ENCODE data around the gene COMMD7. TPM values are rescaled to one million over a fixed set of nuclear protein-coding genes. Genes with fewer than 3 reads are reported as not detected.

COMMD7 gene
- total RNA-seq, 1 donor from 2014 or later, result 21.0 TPM

- DNase-seq (ENCODE audit: low read depth in 2 of 2), result no peak
These were observed 62.6 kb downstream of the COMMD7 start for GRCh38 chr20:32680544-32681174.

GRCh38 chr20:32678948-32679347 lies 64.3 kb downstream of the COMMD7 start:
- DNase-seq (ENCODE audit: low read depth in 2 of 2), result peak in 1 of 2 donors; percentile 50

- no peak for DNase-seq (ENCODE audit: low read depth in 2 of 2)
These were observed 67.9 kb downstream of the COMMD7 start for GRCh38 chr20:32675223-32675975.

GRCh38 chr20:32674362-32674789 lies 68.9 kb downstream of the COMMD7 start:
- peak; percentile 58 to 75 for DNase-seq (ENCODE audit: low read depth in 2 of 2)

DNA sequence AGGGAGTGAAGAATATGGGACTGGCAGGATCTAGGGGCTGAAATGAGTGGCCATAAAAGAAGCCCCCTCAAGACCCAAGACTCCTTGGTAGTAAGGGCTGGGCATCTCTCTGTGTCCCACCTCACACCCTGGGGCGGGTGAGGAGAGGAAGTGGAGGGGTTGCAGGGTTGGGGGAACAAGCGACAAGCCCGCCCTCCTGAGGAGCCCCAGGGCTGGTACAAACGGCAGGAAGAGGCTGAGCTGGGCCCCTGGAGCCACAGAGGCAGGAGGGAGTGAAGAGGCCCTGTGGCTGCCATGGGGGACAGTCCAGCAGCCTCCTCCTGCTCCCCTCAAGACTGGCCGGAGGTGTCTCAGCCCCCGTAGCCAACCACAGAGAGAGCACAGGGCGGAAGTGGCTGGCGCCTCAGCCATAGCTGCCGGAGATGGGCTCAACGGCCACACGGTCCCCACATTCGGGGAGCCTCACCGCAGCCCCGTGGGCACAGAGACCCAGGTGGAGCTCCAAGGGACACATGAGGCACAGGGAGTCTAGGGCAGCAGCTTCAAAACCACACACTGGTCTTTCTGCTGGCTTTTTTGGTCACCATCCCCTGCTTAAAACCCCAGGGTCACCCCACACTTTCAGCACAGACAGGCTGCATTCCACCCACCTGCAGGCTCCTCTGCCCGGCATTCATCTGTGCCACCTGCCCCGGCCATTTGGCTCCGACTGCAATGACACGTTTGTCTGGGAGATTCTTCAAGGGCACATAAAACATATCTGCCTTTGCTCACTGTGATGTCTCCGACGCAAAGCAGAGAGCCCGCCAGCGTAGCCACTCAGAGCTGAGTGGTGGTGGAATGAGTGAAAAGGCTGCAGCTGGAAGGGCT lies 70.0 kb downstream of the COMMD7 start:
- DNase-seq (ENCODE audit: low read depth in 2 of 2), result no peak

DNA sequence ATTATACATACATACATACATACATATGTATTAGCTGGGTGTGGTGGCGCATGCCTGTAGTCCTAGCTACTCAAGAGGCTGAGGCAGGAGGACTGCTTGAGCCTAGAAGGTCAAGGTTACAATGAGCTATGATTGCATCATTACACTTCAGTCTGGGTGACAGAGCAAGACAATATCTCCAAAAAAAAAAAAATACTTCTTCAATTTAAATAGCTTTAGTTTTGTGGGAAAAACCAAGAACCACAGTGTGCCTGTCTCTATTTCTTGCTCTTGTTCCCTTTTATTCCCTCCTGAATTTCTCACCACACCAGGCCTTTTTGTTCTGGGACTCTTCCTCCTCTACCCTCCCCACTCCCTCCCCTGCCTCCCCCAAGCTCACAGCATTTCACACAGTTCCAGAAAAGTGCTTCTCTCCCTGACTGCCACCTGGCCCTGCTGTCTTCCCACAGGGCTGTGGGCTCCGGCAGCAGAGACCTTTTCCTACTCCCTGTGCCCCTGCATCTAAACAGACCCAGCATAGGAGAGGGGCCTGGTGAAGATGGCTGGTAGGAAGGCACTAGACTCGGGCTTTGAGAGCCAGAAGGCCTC lies 70.8 kb downstream of the COMMD7 start:
- no peak for DNase-seq (ENCODE audit: low read depth in 2 of 2)

DNA sequence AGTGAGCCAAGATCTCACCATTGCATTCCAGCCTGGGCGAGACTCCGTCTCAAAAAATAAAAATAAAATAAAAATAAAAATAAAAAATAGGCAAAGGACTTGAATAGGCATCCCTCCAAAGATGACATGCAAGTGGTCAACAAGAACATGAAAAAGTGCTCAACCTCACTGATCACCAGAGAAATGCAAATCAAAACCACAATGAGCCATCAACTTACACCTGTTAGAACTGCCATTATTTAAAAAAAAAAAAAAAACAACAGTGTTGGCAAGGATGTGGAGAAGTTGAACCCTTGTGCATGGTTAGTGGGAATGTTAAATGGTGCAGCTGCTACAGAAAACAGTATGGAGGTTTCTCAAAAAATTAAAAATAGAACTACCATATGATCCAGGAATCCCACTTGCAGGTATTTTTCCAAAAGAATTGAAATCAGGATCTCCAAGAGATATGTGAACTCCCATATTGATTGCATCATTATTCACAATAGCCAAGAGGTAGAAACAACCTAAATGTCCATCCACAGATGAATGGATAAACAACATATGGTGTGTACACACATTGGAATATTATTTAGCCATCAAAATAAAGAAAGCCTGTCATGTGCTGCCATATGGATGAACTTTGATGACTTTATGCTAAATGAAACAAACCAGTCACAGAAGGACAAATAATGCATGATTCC lies 72.4 kb downstream of the COMMD7 start:
- no peak for DNase-seq (ENCODE audit: low read depth in 2 of 2)

DNA sequence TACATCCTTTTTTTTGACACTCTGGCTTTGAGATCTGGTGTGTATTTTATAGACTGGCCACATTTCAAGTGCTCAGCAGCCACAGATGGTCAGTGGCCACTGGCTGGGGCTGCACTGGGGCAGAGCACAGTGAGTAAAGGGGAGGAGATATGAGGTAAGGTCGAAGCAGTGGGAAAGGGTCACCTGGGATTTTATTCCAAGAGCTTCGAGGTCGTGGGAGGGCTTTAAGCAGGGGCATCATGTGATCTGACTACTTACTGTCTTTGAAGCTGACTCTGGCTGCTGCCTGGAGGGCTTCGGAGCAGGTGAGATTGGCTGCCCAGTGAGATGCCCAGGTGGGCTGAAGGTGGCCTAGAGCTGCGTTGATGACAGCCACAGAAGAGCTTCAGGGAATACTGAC lies 76.2 kb downstream of the COMMD7 start:
- no peak for DNase-seq (ENCODE audit: low read depth in 2 of 2)

- no peak for DNase-seq (ENCODE audit: low read depth in 2 of 2)
These were observed 78.5 kb downstream of the COMMD7 start for GRCh38 chr20:32664678-32665159.

DNA sequence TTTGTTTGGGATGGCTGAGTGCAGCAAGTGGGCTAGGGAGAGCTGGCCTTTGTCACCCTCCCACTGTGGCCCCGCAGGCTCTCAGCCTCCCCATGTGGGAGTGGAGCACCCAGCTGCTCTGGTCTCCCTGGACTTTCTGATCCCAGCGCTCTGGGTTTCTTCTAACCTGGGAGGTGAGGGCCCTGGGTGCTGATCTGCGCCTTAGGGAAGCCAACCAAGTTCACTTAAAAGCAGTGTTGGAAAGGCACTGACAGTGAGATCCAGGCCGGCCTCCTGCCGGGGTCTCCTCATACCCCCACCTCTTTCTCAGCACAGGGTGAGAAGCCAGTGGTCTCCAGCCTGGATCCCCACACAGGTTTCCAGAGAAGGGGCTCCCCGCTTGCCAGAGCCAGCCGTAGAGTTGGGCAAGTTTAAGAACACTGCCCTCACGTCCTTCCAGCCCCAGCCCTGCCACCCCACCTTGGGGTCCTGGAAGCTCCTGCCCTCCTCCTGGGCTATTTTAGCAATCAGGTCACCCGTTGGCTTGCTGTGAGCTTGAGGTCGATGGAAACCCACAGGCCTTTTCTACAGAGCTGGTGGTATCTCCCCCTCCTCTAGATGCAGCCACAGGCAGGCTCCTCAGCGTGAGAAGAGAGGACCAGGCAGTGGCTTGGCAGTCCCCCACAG lies 79.1 kb downstream of the COMMD7 start:
- DNase-seq (ENCODE audit: low read depth in 2 of 2), result no peak

GRCh38 chr20:32663335-32664011 lies 79.8 kb downstream of the COMMD7 start:
- DNase-seq (ENCODE audit: low read depth in 2 of 2), result no peak

DNA sequence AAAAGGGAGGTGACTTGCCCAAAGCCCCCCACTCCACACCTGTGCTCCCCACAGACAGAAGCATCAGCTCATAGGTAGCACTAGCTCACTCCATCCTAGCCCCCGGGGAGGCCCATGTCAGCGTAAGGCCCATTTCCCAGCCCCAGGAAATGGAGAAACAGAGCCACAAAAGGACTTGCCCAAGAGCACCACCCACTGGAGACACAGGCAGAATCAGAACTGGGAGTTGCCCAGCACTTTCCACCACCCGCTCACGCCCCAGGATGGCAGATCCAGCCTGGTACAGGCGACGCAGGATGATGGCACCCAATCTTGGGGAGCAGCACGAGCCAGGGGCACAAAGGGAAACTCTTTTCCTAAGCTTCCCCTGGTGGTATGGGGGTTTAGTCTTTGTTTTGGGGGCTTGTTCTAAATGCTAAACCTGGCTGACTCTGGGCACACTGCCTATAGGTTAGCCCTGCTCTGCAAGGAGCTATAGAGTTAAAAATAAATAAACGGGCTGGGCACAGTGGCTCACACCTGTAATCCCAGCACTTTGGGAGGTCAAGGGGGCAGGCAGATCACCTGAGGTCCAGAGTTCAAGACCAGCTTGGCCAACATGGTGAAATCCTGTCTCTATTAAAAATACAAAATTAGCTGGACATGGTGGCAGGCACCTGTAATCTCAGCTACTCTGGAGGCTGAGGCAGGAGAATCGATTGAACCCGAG lies 81.3 kb downstream of the COMMD7 start:
- DNase-seq (ENCODE audit: low read depth in 2 of 2), result no peak

- no peak for DNase-seq (ENCODE audit: low read depth in 2 of 2)
These were observed 82.6 kb downstream of the COMMD7 start for GRCh38 chr20:32660661-32661060.

DNA sequence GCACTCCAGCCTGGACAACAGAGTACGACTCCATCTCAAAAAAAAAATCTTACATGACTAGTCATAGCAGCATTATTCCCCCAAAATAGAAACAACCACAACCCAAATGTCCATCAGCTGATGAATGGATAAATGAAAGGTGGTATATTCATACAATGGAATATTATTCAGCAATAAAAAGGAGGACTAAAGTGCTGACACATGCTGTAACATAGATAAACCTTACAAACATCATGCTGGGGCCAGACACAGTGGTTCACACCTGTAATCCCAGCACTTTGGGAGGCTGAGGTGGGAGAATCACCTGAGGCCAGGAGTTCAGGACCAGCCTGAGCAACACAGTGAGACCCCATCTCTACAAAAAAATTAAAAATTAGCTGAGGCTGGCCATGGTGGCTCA lies 86.4 kb downstream of the COMMD7 start:
- DNase-seq (ENCODE audit: low read depth in 2 of 2), result no peak

GRCh38 chr20:32655903-32656512 lies 87.3 kb downstream of the COMMD7 start:
- no peak for DNase-seq (ENCODE audit: low read depth in 2 of 2)

DNA sequence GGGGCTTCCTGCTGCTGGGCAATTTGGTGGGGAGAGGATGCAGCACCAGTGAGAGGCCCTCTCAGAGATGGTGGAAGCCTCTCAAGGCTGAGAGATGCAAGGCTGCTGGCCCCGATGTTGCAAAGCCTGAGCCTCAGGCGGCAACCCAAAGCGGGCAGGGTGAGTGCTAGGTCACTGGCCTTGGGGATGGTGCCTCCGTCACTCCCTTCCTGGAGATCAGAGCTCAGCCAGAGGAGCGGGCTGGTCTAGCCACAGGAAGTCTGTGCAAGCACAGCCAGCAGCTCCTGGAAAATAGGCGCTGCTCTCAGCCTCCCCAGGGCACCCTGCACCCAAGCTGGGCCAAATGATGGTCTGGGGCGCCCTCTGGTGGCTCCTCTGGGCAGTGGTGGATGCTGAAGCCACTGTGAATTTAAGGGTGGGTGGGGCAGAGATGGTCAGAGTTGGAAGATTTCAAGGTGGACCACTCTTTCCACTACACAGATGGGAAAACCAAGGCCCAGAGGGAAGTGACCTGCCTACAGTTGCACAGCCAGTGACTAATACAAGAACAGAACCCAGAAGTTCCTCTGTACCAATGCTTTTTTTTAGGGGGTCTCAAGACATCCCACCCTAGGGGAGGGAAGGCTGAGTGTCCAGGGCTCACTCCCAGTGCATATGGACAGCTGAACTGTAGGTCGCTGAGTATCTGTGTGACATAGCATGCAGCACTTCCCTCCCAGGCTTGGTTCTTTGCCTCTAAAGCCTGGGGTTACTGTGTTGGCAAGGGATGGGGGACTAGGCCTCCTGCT lies 90.3 kb downstream of the COMMD7 start:
- DNase-seq (ENCODE audit: low read depth in 2 of 2), result peak; percentile 75 to 79

Measured in lung microvascular endothelial cell (primary cell).